Activated T-cell treated with anti-CD3 and anti-CD28 coated beads, Interleukin-2, amount 50 U/mL, for 72 hours (primary cell): ENCODE results near the gene PCDHGA1. TPM values are rescaled to one million over a fixed set of nuclear protein-coding genes. Genes with fewer than 3 reads are reported as not detected.

Experiments used
- ATAC-seq, 2 donors: fragments of 150-1000 bp; cut with Tn5 transposase; replicated peaks in 1 of 2; 2 replicates each; pipeline ENCODE4 v1.10.0; 2021; ENCODE audit warnings: moderate library complexity in 2 of 2, mild to moderate bottlenecking in 1 of 2
- DNase-seq, 2 donors: peaks; one replicate each; pipeline ENCODE4 v3.0.0; 2021 to 2022; ENCODE audit warnings: mixed read lengths in 1 of 2
- H3K27ac Mint-ChIP-seq: one replicate; pipeline ENCODE4 v1.8.0; 2022; ENCODE audit warnings: mild to moderate bottlenecking, moderate library complexity, mixed read lengths
- H3K27me3 Mint-ChIP-seq: one replicate; pipeline ENCODE4 v1.8.0; 2022; ENCODE audit warnings: low read depth, mixed read lengths
- H3K36me3 Mint-ChIP-seq, 2 donors: one replicate each; pipeline ENCODE4 v1.8.0; 2022; ENCODE audit warnings: mixed read lengths in 2 of 2, mild to moderate bottlenecking in 1 of 2; ENCODE audit not compliant: insufficient read depth in 2 of 2
- H3K4me1 Mint-ChIP-seq: one replicate; pipeline ENCODE4 v1.8.0; 2022; ENCODE audit warnings: low read depth, mixed read lengths
- H3K4me3 Mint-ChIP-seq, 2 donors: one replicate each; pipeline ENCODE4 v1.8.0; 2022; ENCODE audit warnings: mild to moderate bottlenecking in 2 of 2, mixed read lengths in 2 of 2, moderate library complexity in 2 of 2
- H3K9me3 Mint-ChIP-seq, 2 donors: one replicate each; pipeline ENCODE4 v1.8.0; 2022; ENCODE audit warnings: mixed read lengths in 2 of 2
- total RNA-seq, 2 donors: library from RNA; stranded (reverse); gene quantifications; one replicate each; pipeline ENCODE4 v1.2.3, GENCODE V29; 2022

The PCDHGA1 gene
- total RNA-seq, 2 donors from 2014 or later = 0.05 TPM

GRCh38 chr5:141355641-141356040, 25.3 kb downstream of the PCDHGA1 start:
- peaks cover 81% of the 10 kb centered on the region for H3K27me3 Mint-ChIP-seq
- DNase-seq = no peak
- no peak for ATAC-seq

DNA sequence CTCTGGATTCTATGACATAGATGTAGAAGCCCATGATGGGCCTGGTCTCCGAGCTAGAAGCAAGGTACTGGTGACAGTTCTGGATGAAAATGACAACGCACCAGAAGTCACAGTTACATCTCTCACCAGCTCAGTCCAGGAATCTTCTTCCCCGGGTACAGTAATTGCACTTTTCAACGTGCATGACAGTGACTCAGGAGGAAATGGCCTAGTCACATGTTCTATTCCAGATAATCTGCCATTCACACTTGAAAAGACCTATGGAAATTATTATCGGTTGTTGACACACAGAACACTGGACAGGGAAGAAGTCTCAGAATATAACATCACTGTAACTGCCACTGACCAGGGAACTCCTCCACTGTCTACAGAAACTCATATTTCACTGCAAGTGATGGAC, 25.8 kb downstream of the PCDHGA1 start:
- H3K9me3 Mint-ChIP-seq = peaks cover 8 to 11% of the 10 kb centered on the region in 2 donors

More at GRCh38 chr5:141355641-141356040, 25.3 kb downstream of the PCDHGA1 start:
- H3K27ac Mint-ChIP-seq = no peak overlapping the region
- peaks cover 12 to 16% of the 10 kb centered on the region in 2 donors for H3K36me3 Mint-ChIP-seq
- peaks cover 8% of the 10 kb centered on the region in 2 donors for H3K9me3 Mint-ChIP-seq
- peak overlapping the region in 1 of 2 donors; percentile 65 for H3K4me3 Mint-ChIP-seq
- H3K4me1 Mint-ChIP-seq = peaks cover 6% of the 10 kb centered on the region

GRCh38 chr5:141356950-141357349, 26.6 kb downstream of the PCDHGA1 start:
- H3K36me3 Mint-ChIP-seq = peaks cover 22 to 24% of the 10 kb centered on the region in 2 donors
- H3K27ac Mint-ChIP-seq = no peak overlapping the region
- peaks cover 6% of the 10 kb centered on the region for H3K4me1 Mint-ChIP-seq
- ATAC-seq (no peak), DNase-seq (no peak)
- H3K9me3 Mint-ChIP-seq = peaks cover 8 to 12% of the 10 kb centered on the region in 2 donors
- no peak overlapping the region for H3K4me3 Mint-ChIP-seq
- peaks cover 89% of the 10 kb centered on the region for H3K27me3 Mint-ChIP-seq

More for the DNA sequence above, 25.8 kb downstream of the PCDHGA1 start:
- H3K27me3 Mint-ChIP-seq = peaks cover 82% of the 10 kb centered on the region
- H3K4me3 Mint-ChIP-seq = no peak overlapping the region
- DNase-seq (no peak), ATAC-seq (no peak)
- H3K27ac Mint-ChIP-seq = no peak overlapping the region
- H3K36me3 Mint-ChIP-seq = peaks cover 17 to 21% of the 10 kb centered on the region in 2 donors
- H3K4me1 Mint-ChIP-seq = peaks cover 6% of the 10 kb centered on the region

DNA sequence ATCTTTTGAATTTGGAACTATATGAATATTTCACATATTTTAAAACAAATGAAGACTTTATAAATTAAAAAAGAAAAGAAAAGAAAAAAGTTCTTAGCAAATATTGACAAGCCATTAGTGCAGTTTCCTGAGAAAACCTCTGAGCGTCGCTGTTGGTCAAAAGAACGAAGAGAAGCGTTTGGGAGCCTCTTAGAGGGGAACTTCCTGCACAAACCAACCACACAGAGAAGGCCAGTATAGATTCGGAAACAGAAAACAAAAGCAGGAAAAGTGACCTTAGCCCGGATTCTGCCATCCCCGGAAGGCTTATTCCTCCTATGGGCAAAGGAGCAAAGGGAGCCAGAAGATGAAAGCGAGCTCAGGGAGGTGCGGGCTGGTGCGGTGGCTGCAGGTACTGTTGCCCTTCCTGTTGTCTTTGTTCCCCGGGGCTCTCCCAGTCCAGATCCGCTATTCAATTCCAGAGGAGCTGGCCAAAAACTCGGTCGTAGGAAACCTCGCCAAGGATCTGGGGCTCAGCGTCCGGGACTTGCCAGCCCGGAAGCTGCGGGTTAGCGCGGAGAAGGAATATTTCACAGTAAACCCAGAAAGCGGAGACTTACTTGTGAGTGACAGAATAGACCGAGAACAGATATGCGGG, 29.6 kb downstream of the PCDHGA1 start, which contains the start of gene PCDHGB2:
Gene PCDHGB2 (plus strand): TSS at position 205 of the 637 bp plus-strand sequence. CDS start 142 bp downstream, at position 347.
- peaks cover 8 to 9% of the 10 kb centered on the region in 2 donors for H3K9me3 Mint-ChIP-seq
- DNase-seq = no peak

DNA sequence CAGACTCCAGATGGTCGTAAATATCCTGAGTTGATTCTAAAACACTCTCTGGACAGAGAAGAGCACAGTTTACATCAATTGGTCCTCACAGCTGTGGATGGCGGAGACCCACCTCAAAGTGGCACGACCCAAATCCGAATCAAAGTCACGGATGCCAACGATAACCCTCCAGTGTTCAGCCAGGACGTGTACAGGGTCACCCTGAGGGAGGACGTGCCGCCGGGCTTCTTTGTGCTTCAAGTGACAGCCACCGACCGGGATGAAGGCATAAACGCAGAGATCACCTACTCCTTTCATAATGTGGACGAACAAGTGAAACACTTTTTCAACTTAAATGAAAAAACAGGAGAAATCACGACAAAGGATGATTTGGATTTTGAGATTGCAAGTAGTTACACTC, 30.4 kb downstream of the PCDHGA1 start:
- H3K4me3 Mint-ChIP-seq = peak overlapping the region in 1 of 2 donors; percentile 17
- peaks cover 34 to 39% of the 10 kb centered on the region in 2 donors for H3K36me3 Mint-ChIP-seq
- H3K27me3 Mint-ChIP-seq = peaks cover 92% of the 10 kb centered on the region
- peaks cover 9% of the 10 kb centered on the region for H3K4me1 Mint-ChIP-seq
- no peak for DNase-seq
- H3K9me3 Mint-ChIP-seq = peaks cover 9 to 15% of the 10 kb centered on the region in 2 donors
- ATAC-seq = no peak
- H3K27ac Mint-ChIP-seq = no peak overlapping the region

More for the DNA sequence above, 29.6 kb downstream of the PCDHGA1 start, which contains the start of gene PCDHGB2:
- H3K4me3 Mint-ChIP-seq = peak within 1 kb of the TSS; percentile 80 to 81
- H3K27me3 Mint-ChIP-seq = peaks cover 92% of the 10 kb centered on the region
- H3K27ac Mint-ChIP-seq = peak within 1 kb of the TSS; percentile 30
- peak; percentile 37 to 42 for ATAC-seq
- H3K36me3 Mint-ChIP-seq = peaks cover 30 to 33% of the 10 kb centered on the region in 2 donors
- H3K4me1 Mint-ChIP-seq = peaks cover 6% of the 10 kb centered on the region

DNA sequence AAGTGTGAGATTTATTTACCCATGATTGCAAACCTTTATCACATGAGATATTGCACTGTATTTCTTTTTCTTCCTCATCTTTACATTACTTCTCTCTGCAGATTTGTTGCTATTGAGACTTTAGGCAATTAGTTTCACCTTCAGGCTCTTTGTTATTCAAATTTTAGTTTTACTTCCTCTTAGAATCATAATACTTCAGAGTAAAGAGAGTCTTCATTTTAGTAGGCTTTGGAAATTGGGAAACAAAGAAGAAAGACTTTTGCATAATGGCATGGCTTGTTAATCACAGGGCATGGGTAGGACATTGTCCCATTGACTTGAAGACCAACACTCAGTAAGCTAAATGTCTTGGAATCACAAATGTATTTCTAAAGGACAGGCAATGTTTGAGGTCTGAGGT, 32.4 kb downstream of the PCDHGA1 start:
- Mint-ChIP-seq H3K4me1 (peaks cover 9% of the 10 kb centered on the region), H3K9me3 (peaks cover 9 to 15% of the 10 kb centered on the region in 2 donors), H3K27me3 (peaks cover 86% of the 10 kb centered on the region), H3K36me3 (peaks cover 33 to 46% of the 10 kb centered on the region in 2 donors), H3K27ac (peak overlapping the region; percentile 11), H3K4me3 (no peak overlapping the region)
- ATAC-seq (no peak), DNase-seq (no peak)

GRCh38 chr5:141363952-141364660, 33.8 kb downstream of the PCDHGA1 start, which contains the start of gene PCDHGA5:
PCDHGA5 (plus strand) TSS chr5:141364162; CDS start chr5:141364331, 169 bp downstream.
- Mint-ChIP-seq H3K27me3 (peaks cover 89% of the 10 kb centered on the region), H3K4me3 (no peak within 1 kb of the TSS), H3K36me3 (peaks cover 33 to 44% of the 10 kb centered on the region in 2 donors), H3K27ac (peak within 1 kb of the TSS; percentile 83), H3K9me3 (peaks cover 9 to 14% of the 10 kb centered on the region in 2 donors), H3K4me1 (peaks cover 9% of the 10 kb centered on the region)
- ATAC-seq = no peak
- DNase-seq = no peak

DNA sequence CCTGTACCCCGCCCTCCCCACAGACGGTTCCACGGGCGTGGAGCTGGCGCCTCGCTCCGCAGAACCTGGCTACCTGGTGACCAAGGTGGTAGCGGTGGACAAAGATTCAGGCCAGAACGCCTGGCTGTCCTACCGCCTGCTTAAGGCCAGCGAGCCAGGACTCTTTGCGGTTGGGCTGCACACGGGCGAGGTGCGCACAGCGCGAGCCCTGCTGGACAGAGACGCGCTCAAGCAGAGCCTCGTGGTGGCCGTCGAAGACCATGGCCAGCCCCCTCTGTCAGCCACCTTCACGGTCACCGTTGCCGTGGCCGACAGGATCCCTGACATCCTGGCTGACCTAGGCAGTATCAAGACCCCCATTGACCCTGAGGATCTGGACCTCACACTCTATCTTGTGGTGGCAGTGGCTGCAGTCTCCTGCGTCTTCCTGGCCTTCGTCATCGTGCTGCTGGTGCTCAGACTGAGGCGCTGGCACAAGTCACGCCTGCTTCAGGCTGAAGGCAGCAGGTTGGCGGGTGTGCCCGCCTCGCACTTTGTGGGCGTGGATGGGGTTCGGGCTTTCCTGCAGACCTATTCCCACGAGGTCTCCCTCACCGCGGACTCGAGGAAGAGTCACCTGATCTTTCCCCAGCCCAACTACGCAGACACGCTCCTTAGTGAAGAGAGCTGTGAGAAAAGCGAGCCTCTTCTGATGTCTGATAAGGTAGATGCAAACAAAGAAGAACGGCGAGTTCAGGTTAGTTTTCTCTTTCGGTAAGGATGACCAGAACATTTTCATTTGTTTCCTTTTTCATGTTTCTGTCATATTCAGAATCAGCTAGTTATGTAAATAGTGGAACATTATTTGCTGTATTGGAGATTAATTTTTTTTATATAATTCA, 35.9 kb downstream of the PCDHGA1 start:
- no peak for ATAC-seq
- peaks cover 89% of the 10 kb centered on the region for H3K27me3 Mint-ChIP-seq
- H3K4me3 Mint-ChIP-seq = no peak overlapping the region
- no peak overlapping the region for H3K27ac Mint-ChIP-seq
- DNase-seq = no peak
- peaks cover 15% of the 10 kb centered on the region for H3K4me1 Mint-ChIP-seq
- H3K36me3 Mint-ChIP-seq = peaks cover 25 to 37% of the 10 kb centered on the region in 2 donors
- peaks cover 9 to 12% of the 10 kb centered on the region in 2 donors for H3K9me3 Mint-ChIP-seq

DNA sequence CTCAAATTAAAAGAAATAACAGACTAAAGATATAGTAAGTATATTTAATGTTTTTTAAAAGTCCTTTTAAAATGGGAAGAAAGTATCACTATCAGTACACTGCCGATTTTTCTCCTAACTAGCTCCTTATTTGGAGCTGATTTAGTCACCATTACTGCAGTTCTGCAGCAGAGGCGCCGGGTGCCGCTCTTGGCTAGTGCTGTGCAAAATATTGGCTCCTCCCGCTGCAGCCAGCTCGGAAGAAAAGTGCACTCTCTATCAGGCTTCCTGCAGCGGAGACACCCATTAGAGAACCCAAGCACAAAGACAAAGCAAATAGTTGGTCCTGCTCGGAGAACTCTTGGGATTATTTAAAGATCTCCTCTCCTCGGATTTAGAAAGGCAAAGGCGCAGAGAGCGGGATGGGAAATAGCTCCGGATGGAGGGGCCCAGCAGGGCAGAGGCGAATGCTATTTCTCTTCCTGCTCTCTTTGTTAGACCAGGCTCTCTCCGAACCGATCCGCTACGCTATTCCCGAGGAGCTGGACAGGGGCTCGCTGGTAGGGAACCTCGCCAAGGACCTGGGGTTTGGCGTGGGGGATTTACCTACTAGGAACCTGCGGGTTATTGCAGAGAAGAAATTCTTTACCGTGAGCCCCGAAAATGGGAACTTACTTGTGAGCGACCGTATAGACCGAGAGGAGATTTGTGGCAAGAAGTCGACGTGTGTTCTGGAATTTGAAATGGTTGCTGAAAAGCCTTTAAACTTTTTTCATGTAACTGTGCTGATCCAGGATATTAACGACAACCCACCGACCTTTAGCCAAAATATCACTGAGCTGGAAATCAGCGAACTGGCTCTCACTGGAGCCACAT, 39.9 kb downstream of the PCDHGA1 start, which contains the start of gene PCDHGB3:
Gene PCDHGB3 (plus strand): TSS at position 249 of the 855 bp plus-strand sequence. CDS start 153 bp downstream, at position 402.
- H3K36me3 Mint-ChIP-seq = peaks cover 15 to 33% of the 10 kb centered on the region in 2 donors
- peak; percentile 63 to 81 for ATAC-seq
- DNase-seq = peak; percentile 41 to 46
- peaks cover 2 to 13% of the 10 kb centered on the region in 2 donors for H3K9me3 Mint-ChIP-seq
- peaks cover 13% of the 10 kb centered on the region for H3K4me1 Mint-ChIP-seq
- H3K27me3 Mint-ChIP-seq = peaks cover 90% of the 10 kb centered on the region
- peak within 1 kb of the TSS; percentile 83 to 92 for H3K4me3 Mint-ChIP-seq
- peak within 1 kb of the TSS; percentile 5 for H3K27ac Mint-ChIP-seq

GRCh38 chr5:141371572-141372475, 41.5 kb downstream of the PCDHGA1 start:
- peaks cover 13 to 32% of the 10 kb centered on the region in 2 donors for H3K36me3 Mint-ChIP-seq
- H3K9me3 Mint-ChIP-seq = peaks cover 7 to 10% of the 10 kb centered on the region in 2 donors
- H3K4me1 Mint-ChIP-seq = peaks cover 12% of the 10 kb centered on the region
- no peak for DNase-seq
- H3K4me3 Mint-ChIP-seq = no peak overlapping the region
- peaks cover 80% of the 10 kb centered on the region for H3K27me3 Mint-ChIP-seq
- ATAC-seq = no peak
- no peak overlapping the region for H3K27ac Mint-ChIP-seq
